Gastroesophageal sphincter (tissue), 4 donors: ENCODE data around the gene COL4A3. TPM values are rescaled to one million over a fixed set of nuclear protein-coding genes. Genes with fewer than 3 reads are reported as not detected.

Source experiments
- ATAC-seq: fragments of 150-250 bp; one replicate; pipeline ENCODE4 v1.9.1; 2016; ENCODE audit warnings: mild to moderate bottlenecking, moderate library complexity
- H3K27ac ChIP-seq, 4 donors: fragments of 200-600 bp; sonication (generic) in 3 of 4; 1 replicate in 3 of 4; 2 replicates in 1 of 4; pipeline ENCODE4 v1.5.1; 2016 to 2019
- H3K27me3 ChIP-seq: fragments of 200-600 bp; sonication (generic); one replicate; pipeline ENCODE4 v1.5.1; 2019
- H3K36me3 ChIP-seq, 2 donors: fragments of 200-600 bp; sonication (generic); one replicate each; pipeline ENCODE4 v1.5.1; 2019; ENCODE audit warnings: control low read depth in 1 of 2
- H3K4me1 ChIP-seq, 3 donors: fragments of 200-600 bp; sonication (generic); 1 replicate in 2 of 3; 2 replicates in 1 of 3; pipeline ENCODE4 v1.5.1; 2016 to 2019; ENCODE audit warnings: control low read depth in 2 of 3
- H3K4me3 ChIP-seq, 2 donors: fragments of 200-600 bp; sonication (generic); one replicate each; pipeline ENCODE4 v1.5.1; 2019; ENCODE audit warnings: mild to moderate bottlenecking in 1 of 2, moderate library complexity in 1 of 2
- H3K9me3 ChIP-seq, 3 donors: fragments of 200-600 bp; sonication (generic); one replicate each; pipeline ENCODE4 v1.5.1; 2017 to 2019; ENCODE audit warnings: control low read depth in 2 of 3
- CTCF ChIP-seq, 4 experiments: fragments of 200-600 bp in 2 of 4; fragments of 450-650 bp in 2 of 4; sonication (generic) in 1 of 4; IDR thresholded peaks; one replicate each; pipeline ENCODE4 v1.5.1; 2017 to 2019; ENCODE audit warnings: antibody characterized with exemption in 4 of 4, mild to moderate bottlenecking in 2 of 4, moderate library complexity in 2 of 4
- EP300 ChIP-seq: sonication (generic); formaldehyde crosslinking; IDR thresholded peaks from one replicate; pipeline ENCODE4 v1.6.1; 2017; ENCODE audit warnings: antibody characterized with exemption, mild to moderate bottlenecking
- POLR2A ChIP-seq, 2 donors: fragments of 450-650 bp; IDR thresholded peaks; one replicate each; pipeline ENCODE4 v1.6.1; 2017; ENCODE audit warnings: antibody characterized with exemption in 2 of 2, mild to moderate bottlenecking in 2 of 2, moderate library complexity in 1 of 2
- POLR2AphosphoS5 ChIP-seq: sonication (generic); formaldehyde crosslinking; IDR thresholded peaks from one replicate; pipeline ENCODE4 v1.6.1; 2017; ENCODE audit warnings: antibody characterized with exemption
- WGBS, 2 donors: methylation state at CpG; one replicate each; pipeline ENCODE4 v1.1.5; 2018; ENCODE audit warnings: low coverage in 1 of 2; 5-methylcytosine and 5-hydroxymethylcytosine counted together
- total RNA-seq, 4 donors: library from RNA; depleted of rRNA; stranded (reverse); fragments of >200 nt; gene quantifications; one replicate each; pipeline ENCODE4 v1.1.0, GENCODE V29; 2016

COL4A3 gene
- 1 to 10 TPM; 2.7 to 8.9 (median 6.1) TPM for total RNA-seq

- H3K27ac ChIP-seq, result peak within 1 kb of the TSS in 3 of 4 donors; percentile 43 to 74 (median 64)
Measured at GRCh38 chr2:227163998-227164762, at the start of gene COL4A3, which contains the start of gene COL4A4. Gene COL4A3 (plus strand): TSS chr2:227164624. CDS start chr2:227164727, 103 bp downstream. Gene COL4A4 (minus strand): TSS chr2:227164205. CDS start chr2:227147483, 16,722 bp downstream.

GRCh38 chr2:227115761-227116160, 48.7 kb upstream of the COL4A3 start:
- H3K27ac ChIP-seq, result no peak overlapping the region
- H3K27me3 ChIP-seq, result no peaks in the 10 kb centered on the region
- WGBS, 2 donors, result 71 to 74% methylated on average over 5 of the region's 5 CpGs
- no peaks in the 10 kb centered on the region for H3K36me3 ChIP-seq
- H3K4me3 ChIP-seq, result no peak overlapping the region
- ATAC-seq, result no peak
- TF ChIP-seq POLR2A (IDR thresholded peaks at IDR 0.05), result no peak
- H3K4me1 ChIP-seq, result no peaks in the 10 kb centered on the region
- no peaks in the 10 kb centered on the region for H3K9me3 ChIP-seq

More at GRCh38 chr2:227163998-227164762, at the start of gene COL4A3, which contains the start of gene COL4A4:
- peaks cover 0 to 21% (median 15%) of the 10 kb centered on the region in 3 donors for H3K4me1 ChIP-seq
- peaks cover 71% of the 10 kb centered on the region for H3K27me3 ChIP-seq
- WGBS, 2 donors, result no CpG with 5 or more reads among the region's 77 CpGs
- peaks cover 0 to 15% (median 0%) of the 10 kb centered on the region in 3 donors for H3K9me3 ChIP-seq
- peak; percentile 87 for ATAC-seq
- no peaks in the 10 kb centered on the region for H3K36me3 ChIP-seq
- peak within 1 kb of the TSS; percentile 4 to 55 for H3K4me3 ChIP-seq
- peak; percentile 47 to 49 for TF ChIP-seq POLR2A (IDR thresholded peaks at IDR 0.05)
- no peak for TF ChIP-seq EP300

GRCh38 chr2:227117027-227117426, 47.4 kb upstream of the COL4A3 start:
- WGBS, 2 donors, result 69 to 89% methylated on average over 1 of the region's 1 CpG
- Histone ChIP-seq H3K27ac (no peak overlapping the region), H3K4me1 (no peaks in the 10 kb centered on the region), H3K36me3 (no peaks in the 10 kb centered on the region), H3K9me3 (no peaks in the 10 kb centered on the region), H3K4me3 (no peak overlapping the region), H3K27me3 (no peaks in the 10 kb centered on the region)
- ATAC-seq, result no peak
- TF ChIP-seq CTCF (IDR thresholded peaks at IDR 0.05), result no peak
- no peak for TF ChIP-seq POLR2AphosphoS5
- no peak for TF ChIP-seq POLR2A (IDR thresholded peaks at IDR 0.05)
- no peak for TF ChIP-seq EP300

GRCh38 chr2:227117852-227118251, 46.6 kb upstream of the COL4A3 start:
- WGBS, 2 donors, result 21 to 28% methylated on average over 3 of the region's 3 CpGs
- H3K27ac ChIP-seq, result no peak overlapping the region
- no peaks in the 10 kb centered on the region for H3K36me3 ChIP-seq
- no peaks in the 10 kb centered on the region for H3K9me3 ChIP-seq
- no peaks in the 10 kb centered on the region for H3K4me1 ChIP-seq
- no peak overlapping the region for H3K4me3 ChIP-seq
- no peak for ATAC-seq
- no peak for TF ChIP-seq EP300
- no peak for TF ChIP-seq CTCF (IDR thresholded peaks at IDR 0.05)
- TF ChIP-seq POLR2AphosphoS5, result no peak
- no peak for TF ChIP-seq POLR2A (IDR thresholded peaks at IDR 0.05)
- H3K27me3 ChIP-seq, result no peaks in the 10 kb centered on the region

GRCh38 chr2:227118353-227118752, 46.1 kb upstream of the COL4A3 start:
- Histone ChIP-seq H3K4me3 (no peak overlapping the region), H3K9me3 (no peaks in the 10 kb centered on the region), H3K27me3 (peaks cover 3% of the 10 kb centered on the region), H3K4me1 (no peaks in the 10 kb centered on the region), H3K27ac (no peak overlapping the region), H3K36me3 (no peaks in the 10 kb centered on the region)
- ATAC-seq, result no peak
- TF ChIP-seq EP300, result no peak
- no peak for TF ChIP-seq CTCF (IDR thresholded peaks at IDR 0.05)
- no peak for TF ChIP-seq POLR2AphosphoS5
- TF ChIP-seq POLR2A (IDR thresholded peaks at IDR 0.05), result no peak

GRCh38 chr2:227123697-227124096, 40.7 kb upstream of the COL4A3 start:
- no peak for ATAC-seq
- peaks cover 9% of the 10 kb centered on the region for H3K27me3 ChIP-seq
- no peak overlapping the region for H3K4me3 ChIP-seq
- no peaks in the 10 kb centered on the region for H3K9me3 ChIP-seq
- no peak overlapping the region for H3K27ac ChIP-seq
- no peaks in the 10 kb centered on the region for H3K4me1 ChIP-seq
- 71 to 80% methylated on average over 1 to 4 of the region's 4 CpGs for WGBS, 2 donors
- no peak for TF ChIP-seq EP300
- no peak for TF ChIP-seq POLR2AphosphoS5
- H3K36me3 ChIP-seq, result no peaks in the 10 kb centered on the region
